Stimulated activated CD4-positive, alpha-beta T cell treated with anti-CD3 and anti-CD28 coated beads, Interleukin-1b, Interleukin-23, amount 100 ng/mL, for 24 hours (primary cell): Measurements from ENCODE around the gene PHC3.

Experiments
- DNase-seq, 4 experiments: peaks; one replicate each; pipeline ENCODE4 v3.0.0-alpha.2; 2020; ENCODE audit warnings: low read depth in 4 of 4, low spot score in 1 of 4

PHC3 gene

GRCh38 chr3:170078620-170079281 is 102.8 kb downstream of the PHC3 start:
- DNase-seq: no peak

- DNase-seq: no peak
Measured at GRCh38 chr3:170077361-170077760, 104.2 kb downstream of the PHC3 start.

GRCh38 chr3:170076715-170077238 is 104.8 kb downstream of the PHC3 start:
- no peak for DNase-seq

- no peak for DNase-seq
Measured at GRCh38 chr3:170075441-170076091, 106.0 kb downstream of the PHC3 start.

- no peak for DNase-seq
Measured at GRCh38 chr3:170064108-170064507, 117.4 kb downstream of the PHC3 start.

GRCh38 chr3:170063691-170064090 is 117.8 kb downstream of the PHC3 start:
- no peak for DNase-seq

- no peak for DNase-seq
Measured at GRCh38 chr3:170062769-170063168, 118.8 kb downstream of the PHC3 start.

- DNase-seq: no peak
Measured at GRCh38 chr3:170062068-170062467, 119.5 kb downstream of the PHC3 start.

GRCh38 chr3:170059447-170059846 is 122.1 kb downstream of the PHC3 start:
- DNase-seq: no peak

GRCh38 chr3:170058127-170058526 is 123.4 kb downstream of the PHC3 start:
- DNase-seq: no peak

GRCh38 chr3:170057550-170057949 is 124.0 kb downstream of the PHC3 start:
- no peak for DNase-seq

- DNase-seq: no peak
Measured at GRCh38 chr3:170056710-170057454, 124.7 kb downstream of the PHC3 start.

GRCh38 chr3:170055209-170055608 is 126.3 kb downstream of the PHC3 start:
- DNase-seq: no peak

GRCh38 chr3:170054204-170054603 is 127.3 kb downstream of the PHC3 start:
- no peak for DNase-seq

- no peak for DNase-seq
Measured at GRCh38 chr3:170052398-170052797, 129.1 kb downstream of the PHC3 start.

GRCh38 chr3:170050753-170051152 is 130.8 kb downstream of the PHC3 start:
- no peak for DNase-seq

- DNase-seq: no peak
Measured at GRCh38 chr3:170049146-170050000, 132.2 kb downstream of the PHC3 start.

- DNase-seq: no peak
Measured at GRCh38 chr3:170047133-170047404, 134.5 kb downstream of the PHC3 start.

GRCh38 chr3:170046269-170047132 is 135.0 kb downstream of the PHC3 start:
- no peak for DNase-seq

- no peak for DNase-seq
Measured at GRCh38 chr3:170044795-170045244, 136.7 kb downstream of the PHC3 start.
